H1 (cell line): ENCODE measurements around the gene ZNF575. TPM values are rescaled to one million over a fixed set of nuclear protein-coding genes. Genes with fewer than 3 reads are reported as not detected.

Source experiments
- CTCF ChIA-PET: fragments of 300-600 bp; sonication (Branson Sonifier 250); formaldehyde crosslinking; loops from one replicate; lab custom pipeline; 2021; ENCODE audit not compliant: partially characterized antibody; lab: Charles Lee
- POLR2A ChIA-PET: fragments of 300-600 bp; sonication (Branson Sonifier 250); formaldehyde crosslinking; loops from one replicate; lab custom pipeline; 2021; ENCODE audit warnings: inconsistent platforms; ENCODE audit not compliant: partially characterized antibody; lab: Charles Lee
- DNase-seq, 2 experiments: peaks; one replicate each; pipeline versions ENCODE4 v3.0.0 to v3.0.0-alpha.2; 2010 to 2022; ENCODE audit warnings: low spot score in 2 of 2, low read depth in 1 of 2, mixed read lengths in 1 of 2
- FAIRE-seq: peaks from 2 replicates; lab custom pipeline; 2011; peaks lifted over from hg19 to GRCh38; lab: Jason Lieb, UNC
- H2AFZ ChIP-seq: 2 replicates; pipeline ENCODE4 v1.8.1; 2012; ENCODE audit warnings: low read length, inconsistent platforms
- H2AK5ac ChIP-seq: 2 replicates; pipeline ENCODE4 v1.6.1; 2013; ENCODE audit warnings: low read depth, low read length
- H2BK120ac ChIP-seq: replicated peaks from 2 replicates; pipeline ENCODE3; 2013; ENCODE audit warnings: low read depth, low read length, inconsistent platforms
- H2BK12ac ChIP-seq: 2 replicates; pipeline ENCODE4 v1.6.1; 2013; ENCODE audit warnings: low read depth, low read length
- H2BK15ac ChIP-seq: 2 replicates; pipeline ENCODE4 v1.6.1; 2013; ENCODE audit warnings: low read length
- H2BK20ac ChIP-seq: 2 replicates; pipeline ENCODE4 v1.6.1; 2013; ENCODE audit warnings: low read length
- H2BK5ac ChIP-seq: 2 replicates; pipeline ENCODE4 v1.6.1; 2013; ENCODE audit warnings: low read depth, low read length
- H3K14ac ChIP-seq: 2 replicates; pipeline ENCODE4 v1.6.1; 2013; ENCODE audit warnings: inconsistent platforms; ENCODE audit not compliant: insufficient read length
- H3K18ac ChIP-seq: 2 replicates; pipeline ENCODE4 v1.6.1; 2013; ENCODE audit warnings: low read length; ENCODE audit errors: extremely low read depth
- H3K23ac ChIP-seq: 2 replicates; pipeline ENCODE4 v1.6.1; 2013; ENCODE audit warnings: inconsistent platforms; ENCODE audit not compliant: insufficient read length
- H3K23me2 ChIP-seq: 2 replicates; pipeline ENCODE4 v1.6.1; 2013; ENCODE audit warnings: low read depth, low read length
- H3K27ac ChIP-seq: 2 replicates; pipeline ENCODE4 v1.6.1; 2011; ENCODE audit warnings: low read depth, low read length, inconsistent platforms
- H3K27me3 ChIP-seq, 4 experiments: replicated peaks in 1 of 4; 1 replicate in 1 of 4; 2 replicates in 3 of 4; pipeline versions ENCODE4 v1.6.1 to v1.8.1; 2011 to 2013; ENCODE audit warnings: low read length in 3 of 4, mild to moderate bottlenecking in 3 of 4, inconsistent platforms in 2 of 4, mixed read lengths in 2 of 4, moderate library complexity in 1 of 4; ENCODE audit not compliant: control insufficient read depth in 3 of 4, insufficient read depth in 3 of 4; ENCODE audit errors: extremely low read depth in 1 of 4
- H3K36me3 ChIP-seq, 4 experiments: 2 replicates each; pipeline versions ENCODE4 v1.6.1 to v1.8.1; 2011 to 2013; ENCODE audit warnings: mild to moderate bottlenecking in 4 of 4, low read length in 3 of 4, moderate library complexity in 2 of 4, control low read depth in 1 of 4, inconsistent platforms in 1 of 4; ENCODE audit not compliant: insufficient read depth in 4 of 4, control insufficient read depth in 2 of 4
- H3K4ac ChIP-seq: replicated peaks from 2 replicates; pipeline ENCODE3; 2013; ENCODE audit warnings: low read length, low read depth, mixed read lengths, inconsistent platforms; ENCODE audit not compliant: insufficient read length
- H3K4me1 ChIP-seq, 4 experiments: replicated peaks in 1 of 4; 1 replicate in 1 of 4; 2 replicates in 3 of 4; pipeline versions ENCODE4 v1.6.1 to v1.8.1; 2011 to 2013; ENCODE audit warnings: low read length in 3 of 4, inconsistent platforms in 2 of 4, mixed read lengths in 1 of 4; ENCODE audit not compliant: insufficient read depth in 4 of 4, control insufficient read depth in 3 of 4
- H3K4me2 ChIP-seq, 2 experiments: 2 replicates each; pipeline versions ENCODE4 v1.6.1 to v1.8.1; 2011 to 2013; ENCODE audit warnings: low read depth in 2 of 2, low read length in 2 of 2, control low read depth in 1 of 2, inconsistent platforms in 1 of 2, mild to moderate bottlenecking in 1 of 2; ENCODE audit not compliant: insufficient read depth in 1 of 2
- H3K4me3 ChIP-seq, 4 experiments: fragments of 200-600, 300-600 bp in 1 of 4; sonication (generic), shearing (Covaris generic), sonication (Bioruptor Twin) in 1 of 4; 2 replicates each; pipeline versions ENCODE4 v1.5.1 to v1.8.1; 2011 to 2016; ENCODE audit warnings: low read length in 4 of 4, low read depth in 3 of 4, control low read depth in 2 of 4, inconsistent platforms in 2 of 4, mild to moderate bottlenecking in 2 of 4, mixed read lengths in 1 of 4, moderate library complexity in 1 of 4; ENCODE audit not compliant: insufficient read depth in 2 of 4; ENCODE audit errors: extremely low read depth in 1 of 4
- H3K56ac ChIP-seq: replicated peaks from 2 replicates; pipeline ENCODE3; 2013; ENCODE audit warnings: low read depth, mild to moderate bottlenecking, mixed read lengths, low read length, inconsistent platforms; ENCODE audit not compliant: insufficient read length
- H3K79me1 ChIP-seq: 2 replicates; pipeline ENCODE4 v1.6.1; 2013; ENCODE audit warnings: low read depth, low read length, control low read depth
- H3K79me2 ChIP-seq, 2 experiments: 2 replicates each; pipeline versions ENCODE4 v1.6.1 to v1.8.1; 2012 to 2013; ENCODE audit warnings: low read length in 2 of 2, mild to moderate bottlenecking in 2 of 2, inconsistent platforms in 1 of 2; ENCODE audit not compliant: insufficient read depth in 2 of 2, control insufficient read depth in 1 of 2
- H3K9ac ChIP-seq, 4 experiments: replicated peaks in 1 of 4; 1 replicate in 1 of 4; 2 replicates in 3 of 4; pipeline versions ENCODE4 v1.6.1 to v1.8.1; 2011 to 2013; ENCODE audit warnings: low read depth in 3 of 4, low read length in 3 of 4, control low read depth in 2 of 4, mild to moderate bottlenecking in 2 of 4, moderate library complexity in 2 of 4, inconsistent platforms in 1 of 4; ENCODE audit errors: extremely low read depth in 1 of 4
- H3K9me3 ChIP-seq, 2 experiments: 2 replicates each; pipeline versions ENCODE4 v1.6.1 to v1.8.1; 2012 to 2013; ENCODE audit warnings: mild to moderate bottlenecking in 2 of 2, moderate library complexity in 2 of 2, control low read depth in 1 of 2, inconsistent platforms in 1 of 2, low read depth in 1 of 2, low read length in 1 of 2, mixed read lengths in 1 of 2; ENCODE audit not compliant: insufficient read depth in 2 of 2
- H4K20me1 ChIP-seq, 2 experiments: replicated peaks in 1 of 2; 2 replicates each; pipeline versions ENCODE3 to v1.8.1; 2011 to 2013; ENCODE audit warnings: inconsistent platforms in 2 of 2, low read length in 2 of 2, mild to moderate bottlenecking in 1 of 2; ENCODE audit not compliant: insufficient read depth in 2 of 2, control insufficient read depth in 1 of 2
- H4K5ac ChIP-seq: 2 replicates; pipeline ENCODE4 v1.6.1; 2013; ENCODE audit warnings: low read length, low read depth, mixed read lengths, inconsistent platforms; ENCODE audit not compliant: insufficient read length
- H4K8ac ChIP-seq: 2 replicates; pipeline ENCODE4 v1.8.0; 2013; ENCODE audit warnings: mild to moderate bottlenecking, moderate library complexity, low read length, inconsistent platforms; ENCODE audit not compliant: insufficient read depth; ENCODE audit errors: extremely low read depth
- H4K91ac ChIP-seq: replicated peaks from 2 replicates; pipeline ENCODE3; 2013; ENCODE audit warnings: low read length, mixed read lengths, inconsistent platforms; ENCODE audit not compliant: insufficient read length
- BACH1 ChIP-seq: IDR thresholded peaks from 2 replicates; pipeline ENCODE4 v1.6.1; 2012; ENCODE audit warnings: low read length, improper control_type of control experiment
- BRCA1 ChIP-seq: IDR thresholded peaks from 2 replicates; pipeline ENCODE4 v1.6.1; 2012; ENCODE audit warnings: low read depth, low read length, improper control_type of control experiment
- JUND ChIP-seq: IDR thresholded peaks from 2 replicates; pipeline ENCODE4 v1.6.1; 2011; ENCODE audit warnings: mild to moderate bottlenecking, improper control_type of control experiment, low read length
- KDM1A ChIP-seq: fragments of 200-600, 300-600 bp; sonication (generic); IDR thresholded peaks from 2 replicates; pipeline ENCODE4 v1.7.1; 2016; ENCODE audit warnings: mild to moderate bottlenecking, low read length, borderline replicate concordance
- MAX ChIP-seq: IDR thresholded peaks from 2 replicates; pipeline ENCODE4 v1.6.1; 2012; ENCODE audit warnings: inconsistent platforms
- RBBP5 ChIP-seq: IDR thresholded peaks from 2 replicates; pipeline ENCODE4 v1.7.1; 2012; ENCODE audit warnings: low read depth, mild to moderate bottlenecking, inconsistent platforms, low read length, moderate library complexity, borderline replicate concordance
- RXRA ChIP-seq: IDR thresholded peaks from 2 replicates; pipeline ENCODE4 v1.6.1; 2011; ENCODE audit warnings: low read depth, mild to moderate bottlenecking, low read length, moderate library complexity; ENCODE audit not compliant: insufficient read depth
- TAF7 ChIP-seq: optimal IDR thresholded peaks from 2 replicates; pipeline ENCODE3; 2011; ENCODE audit warnings: low read depth, mild to moderate bottlenecking, inconsistent platforms, low read length, moderate library complexity, borderline replicate concordance
- USF2 ChIP-seq: IDR thresholded peaks from 2 replicates; pipeline ENCODE4 v1.6.1; 2011; ENCODE audit warnings: low read length, improper control_type of control experiment
- WGBS, 2 experiments: shearing (Covaris generic) in 1 of 2; methylation state at CpG; one replicate each; pipeline versions ENCODE4 v1.1.6 to v1.1.7; 2013 to 2015; ENCODE audit warnings: low lambda C conversion rate in 2 of 2, mixed read lengths in 2 of 2, inconsistent platforms in 1 of 2, low coverage in 1 of 2, missing lambda C conversion rate in 1 of 2; ENCODE audit not compliant: insufficient replicate concordance in 2 of 2, insufficient coverage in 1 of 2, insufficient read length in 1 of 2; ENCODE audit errors: extremely low coverage in 1 of 2, missing lambda C conversion rate in 1 of 2; 5-methylcytosine and 5-hydroxymethylcytosine counted together
- polyA plus RNA-seq, 7 experiments: library from polyadenylated mRNA; depleted of rRNA in 3 of 7; stranded (reverse) in 5 of 7; unstranded in 2 of 7; fragments of >200 nt in 5 of 7; fragments of 200-250 nt in 2 of 7; gene quantifications; 1 replicate in 5 of 7; 2 replicates in 1 of 7; 4 replicates in 1 of 7; pipeline versions ENCODE4 v1.2.1 to v1.2.3, GENCODE V29; 2011 to 2013; ENCODE audit warnings: missing spikeins in 2 of 7, mixed read lengths in 2 of 7
- total RNA-seq: library from RNA; stranded (reverse); fragmentation: NEBNext Ultra II Directional; extraction: Animal tissue kit (Norgen Biotek cat#: 25700); gene quantifications from 2 replicates; pipeline ENCODE4 v1.2.1, GENCODE V29; 2021

Gene ZNF575
- total and polyA plus RNA-seq, 2 of the 8 experiments (the other 6 are each of a cell fraction or from before 2014, with no cell fraction given) = 0.05 TPM; not detected in 1

- Histone ChIP-seq H3K4me3 (no peak overlapping the region), H4K8ac (no peak overlapping the region), H2AFZ (no peak overlapping the region), H3K4ac (no peak overlapping the region), H3K23ac (no peak overlapping the region), H3K9me3 (no peaks in the 10 kb centered on the region), H3K36me3 (peaks cover 7 to 27% (median 19%) of the 10 kb centered on the region in 4 experiments; a peak in 6 of 8 replicates), H3K79me2 (no peaks in the 10 kb centered on the region), H3K27ac (no peak overlapping the region), H2BK15ac (no peak overlapping the region), H3K9ac (no peak overlapping the region), H3K27me3 (no peaks in the 10 kb centered on the region), H3K4me2 (no peak overlapping the region), H3K18ac (no peak overlapping the region), H2BK12ac (no peak overlapping the region), H3K56ac (no peak overlapping the region), H4K20me1 (peaks cover 0 to 4% of the 10 kb centered on the region in 2 experiments), H2BK20ac (no peak overlapping the region), H4K5ac (no peak overlapping the region), H2BK5ac (no peak overlapping the region), H2BK120ac (no peak overlapping the region), H2AK5ac (no peak overlapping the region), H3K23me2 (no peaks in the 10 kb centered on the region), H3K79me1 (0 out of 2 replicates have a peak, but pooled peaks cover 3% of the 10 kb centered on the region), H4K91ac (no peak overlapping the region), H3K4me1 (no peaks in the 10 kb centered on the region), H3K14ac (no peak overlapping the region)
- CTCF ChIA-PET = interaction anchor here (0.9 to 2.6 kb wide), 3 partner anchors 12 to 46 kb away, joined by 3 to 11 read pairs (median 3); no protein-coding TSS in a partner anchor
- 93% methylated on average over 2 of the region's 2 CpGs; no CpG with 5 or more reads in 1 of the 2 experiments for WGBS, 2 experiments
- FAIRE-seq = no peak
- TF ChIP-seq MAX (no peak), BACH1 (no peak), KDM1A (no peak), USF2 (no peak), TAF7 (no peak), JUND (no peak), BRCA1 (no peak), RXRA (no peak), RBBP5 (no peak)
- POLR2A ChIA-PET = interaction anchor here (1.2 kb wide), 1 partner anchor 26 kb away, joined by 3 read pairs; no protein-coding TSS in a partner anchor
- DNase-seq = no peak
These were observed 15.7 kb downstream of the ZNF575 start for GRCh38 chr19:43548706-43549105.
